GM23338 (cell line): ENCODE measurements around the gene KRTAP5-2. TPM values are rescaled to one million over a fixed set of nuclear protein-coding genes. Genes with fewer than 3 reads are reported as not detected.
"Not testable (repeated sequence)": the region's sequence is repeated elsewhere in the genome, so short reads cannot be mapped to it uniquely, and the experiment has no call there.

ENCODE experiments used
- ATAC-seq: fragments of 200-7000 bp; cut with Tn5 transposase; 3 replicates; pipeline ENCODE4 v1.9.1; 2020
- DNase-seq: peaks from one replicate; pipeline ENCODE4 v3.0.0-alpha.2; 2015; ENCODE audit warnings: low spot score
- H2AFZ ChIP-seq: fragments of 200-600 bp; sonication (generic); 2 replicates; pipeline ENCODE4 v1.8.0; 2016; ENCODE audit warnings: antibody characterized with exemption, mild to moderate bottlenecking, moderate library complexity
- H3F3A ChIP-seq: fragments of 200-600 bp; sonication (generic); replicated peaks from 2 replicates; pipeline ENCODE4 v1.8.0; 2017; ENCODE audit warnings: antibody characterized with exemption, mixed run types, low read depth
- H3K27ac ChIP-seq: fragments of 200-600 bp; sonication (generic); 2 replicates; pipeline ENCODE4 v1.6.1; 2016; ENCODE audit warnings: low read depth
- H3K27me3 ChIP-seq: fragments of 200-600 bp; sonication (generic); 2 replicates; pipeline ENCODE4 v1.8.0; 2016; ENCODE audit warnings: mild to moderate bottlenecking, mixed run types, moderate library complexity; ENCODE audit not compliant: insufficient read depth
- H3K36me3 ChIP-seq: fragments of 200-600 bp; sonication (generic); 2 replicates; pipeline ENCODE4 v1.8.0; 2016; ENCODE audit warnings: mild to moderate bottlenecking; ENCODE audit not compliant: insufficient read depth
- H3K4me1 ChIP-seq: fragments of 200-600 bp; sonication (generic); 2 replicates; pipeline ENCODE4 v1.8.0; 2016; ENCODE audit warnings: mild to moderate bottlenecking, moderate library complexity; ENCODE audit not compliant: insufficient read depth
- H3K4me2 ChIP-seq: fragments of 200-600 bp; sonication (generic); 2 replicates; pipeline ENCODE4 v1.7.1; 2017; ENCODE audit warnings: mixed run types
- H3K4me3 ChIP-seq: fragments of 200-600 bp; sonication (generic); 2 replicates; pipeline ENCODE4 v1.6.1; 2016; ENCODE audit warnings: mixed run types
- H3K79me2 ChIP-seq: fragments of 200-600 bp; sonication (generic); replicated peaks from 2 replicates; pipeline ENCODE4 v1.8.0; 2017; ENCODE audit warnings: mild to moderate bottlenecking; ENCODE audit not compliant: insufficient read depth
- H3K9me2 ChIP-seq: fragments of 200-600 bp; sonication (generic); 2 replicates; pipeline ENCODE4 v1.8.0; 2017; ENCODE audit not compliant: insufficient read depth
- H4K20me1 ChIP-seq: fragments of 200-600 bp; sonication (generic); replicated peaks from 2 replicates; pipeline ENCODE4 v1.8.0; 2017; ENCODE audit warnings: mild to moderate bottlenecking; ENCODE audit not compliant: insufficient read depth
- H3K27ac Mint-ChIP-seq: 2 replicates; pipeline ENCODE4 v1.8.0; 2020; ENCODE audit warnings: inconsistent platforms, mild to moderate bottlenecking, moderate library complexity, mixed read lengths
- H3K27me3 Mint-ChIP-seq: 3 replicates; pipeline ENCODE4 v1.8.0; 2022; ENCODE audit warnings: low read depth, mild to moderate bottlenecking, moderate library complexity, mixed read lengths, inconsistent platforms; ENCODE audit not compliant: insufficient read depth, poor library complexity
- H3K36me3 Mint-ChIP-seq: 3 replicates; pipeline ENCODE4 v1.8.0; 2021; ENCODE audit warnings: low read depth, mild to moderate bottlenecking, inconsistent platforms, moderate library complexity, mixed read lengths
- H3K4me1 Mint-ChIP-seq: 3 replicates; pipeline ENCODE4 v1.8.0; 2020; ENCODE audit warnings: mild to moderate bottlenecking, inconsistent platforms, mixed read lengths
- H3K4me3 Mint-ChIP-seq: 3 replicates; pipeline ENCODE4 v1.8.0; 2021; ENCODE audit warnings: moderate library complexity, mild to moderate bottlenecking, inconsistent platforms, mixed read lengths
- H3K9me3 Mint-ChIP-seq: 3 replicates; pipeline ENCODE4 v1.8.0; 2020; ENCODE audit warnings: moderate library complexity, mild to moderate bottlenecking, inconsistent platforms, mixed read lengths
- CREB1 ChIP-seq: fragments of 250-450 bp; sonication (Bioruptor Pico); IDR thresholded peaks from 2 replicates; pipeline ENCODE4 v1.5.0; 2020; ENCODE audit warnings: low read depth, mild to moderate bottlenecking, moderate library complexity
- ETS1 ChIP-seq: IDR thresholded peaks from 2 replicates; pipeline ENCODE4 v1.6.1; 2016; ENCODE audit warnings: antibody characterized with exemption
- EZH2phosphoT487 ChIP-seq: fragments of 200-600 bp; sonication (generic); IDR thresholded peaks from one replicate; pipeline ENCODE4 v1.8.1; 2018; ENCODE audit warnings: antibody characterized with exemption; ENCODE audit not compliant: unreplicated experiment
- JUNB ChIP-seq: IDR thresholded peaks from one replicate; pipeline ENCODE4 v1.6.1; 2016; ENCODE audit warnings: antibody characterized with exemption; ENCODE audit not compliant: unreplicated experiment
- NANOG ChIP-seq: IDR thresholded peaks from 2 replicates; pipeline ENCODE4 v1.6.1; 2016; ENCODE audit warnings: antibody characterized with exemption, borderline replicate concordance
- POLR2AphosphoS5 ChIP-seq: IDR thresholded peaks from 2 replicates; pipeline ENCODE4 v1.6.1; 2016; ENCODE audit warnings: antibody characterized with exemption, low read depth
- REST ChIP-seq: IDR thresholded peaks from one replicate; pipeline ENCODE4 v1.6.1; 2018; ENCODE audit warnings: antibody characterized with exemption; ENCODE audit not compliant: unreplicated experiment
- STAT1 ChIP-seq: IDR thresholded peaks from one replicate; pipeline ENCODE4 v1.6.1; 2016; ENCODE audit warnings: antibody characterized with exemption; ENCODE audit not compliant: unreplicated experiment
- ZNF114 ChIP-seq: fragments of 250-450 bp; sonication (Bioruptor Pico); IDR thresholded peaks from 2 replicates; pipeline ENCODE4 v1.5.0; 2020; ENCODE audit warnings: mild to moderate bottlenecking, moderate library complexity
- ZNF331 ChIP-seq: fragments of 250-450 bp; sonication (Bioruptor Pico); IDR thresholded peaks from 2 replicates; pipeline ENCODE4 v1.5.0; 2020; ENCODE audit warnings: low read depth, mild to moderate bottlenecking, moderate library complexity
- polyA plus RNA-seq: library from polyadenylated mRNA; unstranded; fragments of >200 nt; fragmentation: Nextera tagmentation; extraction: Ambion mirVana; gene quantifications from 2 replicates; pipeline ENCODE4 v1.2.1, GENCODE V29; 2016
- total RNA-seq: library from RNA; depleted of rRNA; stranded (reverse); fragments of >200 nt; shearing (Covaris generic); gene quantifications from 2 replicates; pipeline ENCODE4 v1.2.3, GENCODE V29; 2014
- TF ChIP-seq, protein P1 (sequence below): fragments of 250-450 bp; sonication (Bioruptor Pico); IDR thresholded peaks from 2 replicates; pipeline ENCODE4 v1.5.0; 2020; ENCODE audit warnings: mild to moderate bottlenecking, moderate library complexity

The KRTAP5-2 gene
- total and polyA plus RNA-seq, 2 experiments from 2014 or later, result not detected

- H3K4me1 ChIP-seq, H3F3A ChIP-seq, H3K36me3 ChIP-seq, H3K4me3 ChIP-seq, H3K9me3 Mint-ChIP-seq, H4K20me1 ChIP-seq, H3K27ac Mint-ChIP-seq, H3K4me3 Mint-ChIP-seq, H3K27me3 ChIP-seq, H3K4me2 ChIP-seq, H3K27ac ChIP-seq, H2AFZ ChIP-seq, ATAC-seq, H3K4me1 Mint-ChIP-seq, H3K9me2 ChIP-seq, DNase-seq, H3K79me2 ChIP-seq, H3K36me3 Mint-ChIP-seq: not testable (repeated sequence)
- peaks cover 17% of the 10 kb centered on the region for H3K27me3 Mint-ChIP-seq
These were observed 8.7 kb downstream of the KRTAP5-2 start for GRCh38 chr11:1589191-1589963.

GRCh38 chr11:1586699-1587098 lies 11.4 kb downstream of the KRTAP5-2 start:
- H3F3A ChIP-seq, result no peaks in the 10 kb centered on the region
- DNase-seq (no peak), ATAC-seq (no peak)
- no peak for TF ChIP-seq EZH2phosphoT487
- TF ChIP-seq CREB1 (CRISPR knock-in tag), result no peak
- no peak for TF ChIP-seq REST
- TF ChIP-seq NANOG, result no peak
- no peak for TF ChIP-seq ETS1
- TF ChIP-seq, protein P1, sequence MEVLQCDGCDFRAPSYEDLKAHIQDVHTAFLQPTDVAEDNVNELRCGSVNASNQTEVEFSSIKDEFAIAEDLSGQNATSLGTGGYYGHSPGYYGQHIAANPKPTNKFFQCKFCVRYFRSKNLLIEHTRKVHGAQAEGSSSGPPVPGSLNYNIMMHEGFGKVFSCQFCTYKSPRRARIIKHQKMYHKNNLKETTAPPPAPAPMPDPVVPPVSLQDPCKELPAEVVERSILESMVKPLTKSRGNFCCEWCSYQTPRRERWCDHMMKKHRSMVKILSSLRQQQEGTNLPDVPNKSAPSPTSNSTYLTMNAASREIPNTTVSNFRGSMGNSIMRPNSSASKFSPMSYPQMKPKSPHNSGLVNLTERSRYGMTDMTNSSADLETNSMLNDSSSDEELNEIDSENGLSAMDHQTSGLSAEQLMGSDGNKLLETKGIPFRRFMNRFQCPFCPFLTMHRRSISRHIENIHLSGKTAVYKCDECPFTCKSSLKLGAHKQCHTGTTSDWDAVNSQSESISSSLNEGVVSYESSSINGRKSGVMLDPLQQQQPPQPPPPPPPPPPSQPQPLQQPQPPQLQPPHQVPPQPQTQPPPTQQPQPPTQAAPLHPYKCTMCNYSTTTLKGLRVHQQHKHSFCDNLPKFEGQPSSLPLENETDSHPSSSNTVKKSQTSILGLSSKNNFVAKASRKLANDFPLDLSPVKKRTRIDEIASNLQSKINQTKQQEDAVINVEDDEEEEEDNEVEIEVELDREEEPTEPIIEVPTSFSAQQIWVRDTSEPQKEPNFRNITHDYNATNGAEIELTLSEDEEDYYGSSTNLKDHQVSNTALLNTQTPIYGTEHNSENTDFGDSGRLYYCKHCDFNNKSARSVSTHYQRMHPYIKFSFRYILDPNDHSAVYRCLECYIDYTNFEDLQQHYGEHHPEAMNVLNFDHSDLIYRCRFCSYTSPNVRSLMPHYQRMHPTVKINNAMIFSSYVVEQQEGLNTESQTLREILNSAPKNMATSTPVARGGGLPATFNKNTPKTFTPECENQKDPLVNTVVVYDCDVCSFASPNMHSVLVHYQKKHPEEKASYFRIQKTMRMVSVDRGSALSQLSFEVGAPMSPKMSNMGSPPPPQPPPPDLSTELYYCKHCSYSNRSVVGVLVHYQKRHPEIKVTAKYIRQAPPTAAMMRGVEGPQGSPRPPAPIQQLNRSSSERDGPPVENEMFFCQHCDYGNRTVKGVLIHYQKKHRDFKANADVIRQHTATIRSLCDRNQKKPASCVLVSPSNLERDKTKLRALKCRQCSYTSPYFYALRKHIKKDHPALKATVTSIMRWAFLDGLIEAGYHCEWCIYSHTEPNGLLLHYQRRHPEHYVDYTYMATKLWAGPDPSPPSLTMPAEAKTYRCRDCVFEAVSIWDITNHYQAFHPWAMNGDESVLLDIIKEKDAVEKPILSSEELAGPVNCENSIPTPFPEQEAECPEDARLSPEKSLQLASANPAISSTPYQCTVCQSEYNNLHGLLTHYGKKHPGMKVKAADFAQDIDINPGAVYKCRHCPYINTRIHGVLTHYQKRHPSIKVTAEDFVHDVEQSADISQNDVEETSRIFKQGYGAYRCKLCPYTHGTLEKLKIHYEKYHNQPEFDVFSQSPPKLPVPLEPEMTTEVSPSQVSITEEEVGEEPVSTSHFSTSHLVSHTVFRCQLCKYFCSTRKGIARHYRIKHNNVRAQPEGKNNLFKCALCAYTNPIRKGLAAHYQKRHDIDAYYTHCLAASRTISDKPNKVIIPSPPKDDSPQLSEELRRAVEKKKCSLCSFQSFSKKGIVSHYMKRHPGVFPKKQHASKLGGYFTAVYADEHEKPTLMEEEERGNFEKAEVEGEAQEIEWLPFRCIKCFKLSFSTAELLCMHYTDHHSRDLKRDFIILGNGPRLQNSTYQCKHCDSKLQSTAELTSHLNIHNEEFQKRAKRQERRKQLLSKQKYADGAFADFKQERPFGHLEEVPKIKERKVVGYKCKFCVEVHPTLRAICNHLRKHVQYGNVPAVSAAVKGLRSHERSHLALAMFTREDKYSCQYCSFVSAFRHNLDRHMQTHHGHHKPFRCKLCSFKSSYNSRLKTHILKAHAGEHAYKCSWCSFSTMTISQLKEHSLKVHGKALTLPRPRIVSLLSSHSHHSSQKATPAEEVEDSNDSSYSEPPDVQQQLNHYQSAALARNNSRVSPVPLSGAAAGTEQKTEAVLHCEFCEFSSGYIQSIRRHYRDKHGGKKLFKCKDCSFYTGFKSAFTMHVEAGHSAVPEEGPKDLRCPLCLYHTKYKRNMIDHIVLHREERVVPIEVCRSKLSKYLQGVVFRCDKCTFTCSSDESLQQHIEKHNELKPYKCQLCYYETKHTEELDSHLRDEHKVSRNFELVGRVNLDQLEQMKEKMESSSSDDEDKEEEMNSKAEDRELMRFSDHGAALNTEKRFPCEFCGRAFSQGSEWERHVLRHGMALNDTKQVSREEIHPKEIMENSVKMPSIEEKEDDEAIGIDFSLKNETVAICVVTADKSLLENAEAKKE (CRISPR knock-in tag), result no peak
- TF ChIP-seq POLR2AphosphoS5, result no peak
- no peak for TF ChIP-seq STAT1
- TF ChIP-seq ZNF114 (CRISPR knock-in tag), result no peak
- TF ChIP-seq JUNB, result no peak
- no peak for TF ChIP-seq ZNF331 (CRISPR knock-in tag)

More at GRCh38 chr11:1586699-1587098, 11.4 kb downstream of the KRTAP5-2 start:
- Mint-ChIP-seq H3K36me3 (no peaks in the 10 kb centered on the region), H3K4me1 (no peaks in the 10 kb centered on the region; the same call in 2 of the 3 replicates), H3K9me3 (no peaks in the 10 kb centered on the region), H3K27ac (no peak overlapping the region), H3K27me3 (peaks cover 21% of the 10 kb centered on the region), H3K4me3 (no peak overlapping the region)
- Histone ChIP-seq H3K27me3 (no peaks in the 10 kb centered on the region), H3K4me2 (no peak overlapping the region), H4K20me1 (no peaks in the 10 kb centered on the region), H3K4me3 (no peak overlapping the region), H3K27ac (no peak overlapping the region), H3K79me2 (no peaks in the 10 kb centered on the region), H3K36me3 (no peaks in the 10 kb centered on the region), H2AFZ (no peak overlapping the region), H3K9me2 (no peaks in the 10 kb centered on the region), H3K4me1 (no peaks in the 10 kb centered on the region)
